HG03060 (cell line): ENCODE results near the gene CXCL13.
A peak's percentile ranks its signal among the peaks of the same experiment; 100 is the strongest.
"Not testable (repeated sequence)": the region's sequence is repeated elsewhere in the genome, so short reads cannot be mapped to it uniquely, and the experiment has no call there.

Experiments used
- ATAC-seq: cut with Tn5 transposase; IDR thresholded peaks from one replicate; pipeline ENCODE4 v1.9.1; 2021; ENCODE audit warnings: low read depth, moderate number of reproducible peaks; ENCODE audit not compliant: unreplicated experiment

Gene CXCL13

GRCh38 chr4:77600521-77601451 lies 4.8 kb upstream of the CXCL13 start:
- no peak for ATAC-seq

- no peak for ATAC-seq
Measured at GRCh38 chr4:77601614-77602187, 3.9 kb upstream of the CXCL13 start.

- no peak for ATAC-seq
Measured at GRCh38 chr4:77613267-77613666, 7.6 kb downstream of the CXCL13 start.

GRCh38 chr4:77615153-77615552 lies 9.5 kb downstream of the CXCL13 start:
- no peak for ATAC-seq

GRCh38 chr4:77617203-77617602 lies 11.6 kb downstream of the CXCL13 start:
- no peak for ATAC-seq

- ATAC-seq, result no peak
Measured at GRCh38 chr4:77618383-77619241, 13.0 kb downstream of the CXCL13 start.

GRCh38 chr4:77619408-77619807 lies 13.8 kb downstream of the CXCL13 start:
- no peak for ATAC-seq

GRCh38 chr4:77621254-77621653 lies 15.6 kb downstream of the CXCL13 start:
- ATAC-seq, result no peak

GRCh38 chr4:77623091-77623490 lies 17.5 kb downstream of the CXCL13 start:
- ATAC-seq, result no peak

- ATAC-seq, result no peak
Measured at GRCh38 chr4:77624213-77624612, 18.6 kb downstream of the CXCL13 start.

GRCh38 chr4:77625485-77625884 lies 19.9 kb downstream of the CXCL13 start:
- ATAC-seq, result no peak

GRCh38 chr4:77629885-77630284 lies 24.3 kb downstream of the CXCL13 start:
- ATAC-seq, result peak; percentile 92

GRCh38 chr4:77631276-77631675 lies 25.7 kb downstream of the CXCL13 start:
- ATAC-seq, result no peak

GRCh38 chr4:77634132-77634785 lies 28.6 kb downstream of the CXCL13 start:
- no peak for ATAC-seq

- no peak for ATAC-seq
Measured at GRCh38 chr4:77635246-77635645, 29.6 kb downstream of the CXCL13 start.

- no peak for ATAC-seq
Measured at GRCh38 chr4:77635876-77636275, 30.3 kb downstream of the CXCL13 start.

GRCh38 chr4:77636902-77637301 lies 31.3 kb downstream of the CXCL13 start:
- no peak for ATAC-seq

GRCh38 chr4:77644069-77644468 lies 38.4 kb downstream of the CXCL13 start:
- ATAC-seq, result not testable (repeated sequence)

GRCh38 chr4:77650787-77651186 lies 45.2 kb downstream of the CXCL13 start:
- ATAC-seq, result no peak

GRCh38 chr4:77651820-77652219 lies 46.2 kb downstream of the CXCL13 start:
- no peak for ATAC-seq
